HEK293 (cell line): ENCODE results near the gene UST.

Source experiments
- CTCF ChIP-seq: fragments of 450-650 bp; formaldehyde crosslinking; IDR thresholded peaks from 2 replicates; pipeline ENCODE4 v1.5.1; 2016; ENCODE audit warnings: missing biosample characterization, missing genetic modification characterization
- OSR2 ChIP-seq: fragments of 450-650 bp; formaldehyde crosslinking; IDR thresholded peaks from 2 replicates; pipeline ENCODE4 v1.5.1; 2016; ENCODE audit warnings: missing biosample characterization, missing genetic modification characterization
- PBX3 ChIP-seq: sonication (generic); formaldehyde crosslinking; IDR thresholded peaks from 2 replicates; pipeline ENCODE4 v1.8.1; 2022; ENCODE audit warnings: mild to moderate bottlenecking, moderate library complexity, missing genetic modification reagents
- RBAK ChIP-seq: fragments of 450-650 bp; formaldehyde crosslinking; IDR thresholded peaks from 2 replicates; pipeline ENCODE4 v1.5.1; 2016; ENCODE audit warnings: missing biosample characterization, missing genetic modification characterization
- TCF7L2 ChIP-seq: IDR thresholded peaks from 2 replicates; pipeline ENCODE4 v1.6.1; 2011; ENCODE audit warnings: low read depth, mild to moderate bottlenecking, inconsistent platforms, low read length, moderate library complexity, borderline replicate concordance
- ZNF146 ChIP-seq: fragments of 450-650 bp; formaldehyde crosslinking; IDR thresholded peaks from 2 replicates; pipeline ENCODE4 v1.5.1; 2016; ENCODE audit warnings: missing biosample characterization, missing genetic modification characterization
- ZNF174 ChIP-seq: fragments of 450-650 bp; formaldehyde crosslinking; IDR thresholded peaks from 2 replicates; pipeline ENCODE4 v1.5.0; 2017; ENCODE audit warnings: missing biosample characterization, mild to moderate bottlenecking, missing genetic modification characterization
- ZNF18 ChIP-seq: fragments of 450-650 bp; formaldehyde crosslinking; IDR thresholded peaks from 2 replicates; pipeline ENCODE4 v1.5.1; 2016; ENCODE audit warnings: missing biosample characterization, missing genetic modification characterization
- ZNF571 ChIP-seq: fragments of 450-650 bp; formaldehyde crosslinking; IDR thresholded peaks from 2 replicates; pipeline ENCODE4 v1.5.0; 2017; ENCODE audit warnings: missing biosample characterization, missing genetic modification characterization

DNA sequence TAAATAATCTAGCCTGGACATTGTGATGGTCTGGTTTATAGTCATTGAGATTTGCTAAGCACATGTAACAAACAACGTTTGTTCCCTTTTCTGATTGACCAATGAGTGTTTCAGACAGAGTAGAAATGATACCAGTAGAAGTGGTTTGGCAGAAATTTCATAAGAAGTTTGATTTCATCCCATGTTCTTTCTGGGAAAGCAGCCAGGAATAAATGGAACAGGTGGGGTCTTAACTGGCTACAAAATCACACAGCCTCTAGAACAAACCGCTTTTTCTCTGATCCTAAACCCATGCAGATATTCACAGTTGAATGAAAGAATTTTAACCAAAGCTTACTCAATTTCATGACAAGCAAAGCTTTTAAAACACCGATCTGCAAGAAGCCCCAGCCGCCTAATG, 227.5 kb downstream of the UST start:
- TF ChIP-seq ZNF174 (tag by site-specific recombination) (no peak), CTCF (tag by site-specific recombination) (no peak), ZNF571 (tag by site-specific recombination) (no peak), TCF7L2 (no peak), OSR2 (tag by site-specific recombination) (no peak), ZNF18 (no peak), ZNF146 (tag by site-specific recombination) (no peak), RBAK (tag by site-specific recombination) (no peak), PBX3 (no peak)
